Adrenal gland (tissue), 12 donors: ENCODE measurements around the gene EYA4. TPM values are rescaled to one million over a fixed set of nuclear protein-coding genes. Genes with fewer than 3 reads are reported as not detected.
A peak's percentile ranks its signal among the peaks of the same experiment; 100 is the strongest.
"Not testable (repeated sequence)": the region's sequence is repeated elsewhere in the genome, so short reads cannot be mapped to it uniquely, and the experiment has no call there.

ENCODE experiments used
- DNase-seq, 7 donors: peaks; one replicate each; pipeline ENCODE4 v3.0.0-alpha.2; 2019 to 2020
- H3K27ac ChIP-seq, 5 donors: fragments of 200-600 bp; sonication (generic) in 4 of 5; 1 replicate in 3 of 5; 2 replicates in 2 of 5; pipeline versions ENCODE4 v1.5.1 to v1.8.0; 2016 to 2020; ENCODE audit warnings: mild to moderate bottlenecking in 1 of 5
- H3K27me3 ChIP-seq: fragments of 200-600 bp; 2 replicates; pipeline ENCODE4 v1.8.0; 2021
- H3K36me3 ChIP-seq, 2 donors: fragments of 200-600 bp; replicated peaks in 1 of 2; 1 replicate in 1 of 2; 2 replicates in 1 of 2; pipeline versions ENCODE4 v1.5.1 to v1.8.0; 2018 to 2022
- H3K4me1 ChIP-seq, 2 donors: fragments of 200-600 bp; replicated peaks in 1 of 2; 1 replicate in 1 of 2; 2 replicates in 1 of 2; pipeline versions ENCODE4 v1.5.1 to v1.8.0; 2018 to 2021
- H3K4me3 ChIP-seq, 4 donors: fragments of 200-600 bp; sonication (generic) in 3 of 4; one replicate each; pipeline ENCODE4 v1.5.1; 2016 to 2018
- H3K9me3 ChIP-seq, 3 donors: fragments of 200-600 bp; sonication (generic) in 1 of 3; replicated peaks in 1 of 3; 1 replicate in 2 of 3; 2 replicates in 1 of 3; pipeline versions ENCODE4 v1.5.1 to v1.8.0; 2016 to 2021
- POLR2A ChIP-seq, 2 donors: fragments of 450-650 bp; IDR thresholded peaks; one replicate each; pipeline ENCODE4 v1.6.1; 2017; ENCODE audit warnings: antibody characterized with exemption in 2 of 2, mild to moderate bottlenecking in 2 of 2, moderate library complexity in 1 of 2
- WGBS, 4 donors: extraction: QIAGEN DNeasy Blood & Tissue Kit in 2 of 4; methylation state at CpG; one replicate each; pipeline versions ENCODE4 v1.1.5 to v1.1.7; 2013 to 2017; 5-methylcytosine and 5-hydroxymethylcytosine counted together
- intact Hi-C, 2 donors: fragments of 100-400 bp; cut with DNase I; formaldehyde crosslinking; loops; one replicate each; pipeline versions ENCODE4 v1.14.1 to v1.15.0; 2022 to 2023
- polyA plus RNA-seq, 3 donors: library from polyadenylated mRNA; stranded (reverse); fragments of 200-250 nt in 2 of 3; fragments of 350-450 nt in 1 of 3; fragmentation: Illumina TruSeq in 1 of 3; extraction: RNeasy Lipid Tissue Mini Kit (QIAGEN cat#74804) in 1 of 3; gene quantifications; one replicate each; pipeline ENCODE4 v1.2.3, GENCODE V29; 2013 to 2014
- total RNA-seq, 9 donors: library from RNA; depleted of rRNA in 4 of 9; stranded (reverse); fragments of >200 nt in 4 of 9; fragments of 120-200 nt in 1 of 9; fragmentation: NEBNext Ultra II Directional in 1 of 9; extraction: Animal tissue kit (Norgen Biotek cat#: 25700) in 1 of 9; gene quantifications; one replicate each; pipeline versions ENCODE4 v1.1.0 to v1.2.4, GENCODE V29; 2013 to 2023
- TF ChIP-seq, protein P1 (sequence below), 6 experiments: fragments of 450-650 bp in 4 of 6; fragments of 200-600 bp in 2 of 6; sonication (generic) in 1 of 6; IDR thresholded peaks; 1 replicate in 5 of 6; 2 replicates in 1 of 6; pipeline versions ENCODE4 v1.5.1 to v1.8.0; 2016 to 2021; ENCODE audit warnings: antibody characterized with exemption in 6 of 6, mild to moderate bottlenecking in 2 of 6, moderate library complexity in 1 of 6
- donor health status: healthy with polysubstance abuse.
- donor health status: Bipolar disorder and iron deficiency.
- donor health status: DM: yes; HTN: yes; CAD: no.
- donor health status: DM: no; HTN: no; CAD: no.
- donor health status: DM: no; HTN: no; CAD: no.
- donor health status: DM: yes; HTN: yes; CAD: no.

The EYA4 gene
- total and polyA plus RNA-seq, 12 donors, result 0.17 to 6.3 (median 1.6) TPM

- intact Hi-C loops, result no loop called here
- 79 to 94% (median 84%) methylated on average over 2 of the region's 2 CpGs for WGBS, 4 donors
Observed at GRCh38 chr6:133550026-133550425, 308.9 kb downstream of the EYA4 start.

GRCh38 chr6:133551436-133551835 is 310.3 kb downstream of the EYA4 start:
- no peaks in the 10 kb centered on the region for H3K36me3 ChIP-seq
- WGBS, 4 donors, result 69 to 84% (median 82%) methylated on average over 3 of the region's 3 CpGs
- no peaks in the 10 kb centered on the region for H3K27me3 ChIP-seq
- no peak for DNase-seq
- TF ChIP-seq POLR2A (IDR thresholded peaks at IDR 0.05), result no peak
- TF ChIP-seq, protein P1, sequence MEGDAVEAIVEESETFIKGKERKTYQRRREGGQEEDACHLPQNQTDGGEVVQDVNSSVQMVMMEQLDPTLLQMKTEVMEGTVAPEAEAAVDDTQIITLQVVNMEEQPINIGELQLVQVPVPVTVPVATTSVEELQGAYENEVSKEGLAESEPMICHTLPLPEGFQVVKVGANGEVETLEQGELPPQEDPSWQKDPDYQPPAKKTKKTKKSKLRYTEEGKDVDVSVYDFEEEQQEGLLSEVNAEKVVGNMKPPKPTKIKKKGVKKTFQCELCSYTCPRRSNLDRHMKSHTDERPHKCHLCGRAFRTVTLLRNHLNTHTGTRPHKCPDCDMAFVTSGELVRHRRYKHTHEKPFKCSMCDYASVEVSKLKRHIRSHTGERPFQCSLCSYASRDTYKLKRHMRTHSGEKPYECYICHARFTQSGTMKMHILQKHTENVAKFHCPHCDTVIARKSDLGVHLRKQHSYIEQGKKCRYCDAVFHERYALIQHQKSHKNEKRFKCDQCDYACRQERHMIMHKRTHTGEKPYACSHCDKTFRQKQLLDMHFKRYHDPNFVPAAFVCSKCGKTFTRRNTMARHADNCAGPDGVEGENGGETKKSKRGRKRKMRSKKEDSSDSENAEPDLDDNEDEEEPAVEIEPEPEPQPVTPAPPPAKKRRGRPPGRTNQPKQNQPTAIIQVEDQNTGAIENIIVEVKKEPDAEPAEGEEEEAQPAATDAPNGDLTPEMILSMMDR (IDR thresholded peaks at IDR 0.05), result no peak
- no peak overlapping the region for H3K27ac ChIP-seq
- H3K4me1 ChIP-seq, result no peaks in the 10 kb centered on the region
- intact Hi-C loops, result no loop called here
- no peaks in the 10 kb centered on the region for H3K9me3 ChIP-seq
- no peak overlapping the region for H3K4me3 ChIP-seq

More at GRCh38 chr6:133550026-133550425, 308.9 kb downstream of the EYA4 start:
- Histone ChIP-seq H3K9me3 (no peaks in the 10 kb centered on the region), H3K4me1 (no peaks in the 10 kb centered on the region), H3K36me3 (no peaks in the 10 kb centered on the region), H3K27ac (no peak overlapping the region), H3K27me3 (no peaks in the 10 kb centered on the region), H3K4me3 (no peak overlapping the region)
- TF ChIP-seq, protein P1 (IDR thresholded peaks at IDR 0.05), result no peak
- no peak for TF ChIP-seq POLR2A (IDR thresholded peaks at IDR 0.05)
- no peak for DNase-seq

DNA sequence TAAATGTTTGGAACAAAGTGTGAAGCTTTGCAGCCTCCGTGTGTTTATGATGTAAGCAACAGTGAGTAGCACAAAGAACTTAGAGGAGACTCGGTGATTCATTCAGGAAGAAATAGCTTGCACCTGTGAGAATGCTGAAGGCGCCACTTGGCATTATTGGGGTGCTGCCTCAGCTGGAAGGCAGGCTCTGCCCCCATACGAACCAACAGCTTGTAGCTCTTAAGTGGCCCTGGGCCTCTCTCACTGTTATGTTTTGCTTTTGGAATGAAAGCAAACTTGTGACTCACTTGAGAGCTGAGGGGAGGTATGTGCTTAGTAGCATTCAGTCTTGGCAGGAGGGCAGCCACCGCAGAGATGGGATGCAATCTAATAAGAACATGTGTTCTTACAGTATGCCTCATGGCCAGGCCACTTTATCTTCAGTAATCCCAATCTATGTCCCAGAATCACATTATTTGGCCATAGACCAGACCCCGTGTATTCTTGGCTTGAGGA is 310.7 kb downstream of the EYA4 start:
- H3K4me3 ChIP-seq, result no peak overlapping the region
- no peaks in the 10 kb centered on the region for H3K27me3 ChIP-seq
- intact Hi-C loops, result no loop called here
- WGBS, 4 donors, result 57 to 65% (median 61%) methylated on average over 6 of the region's 6 CpGs
- no peaks in the 10 kb centered on the region for H3K9me3 ChIP-seq
- H3K36me3 ChIP-seq, result no peaks in the 10 kb centered on the region
- no peaks in the 10 kb centered on the region for H3K4me1 ChIP-seq
- TF ChIP-seq POLR2A (IDR thresholded peaks at IDR 0.05), result no peak
- TF ChIP-seq, protein P1 (IDR thresholded peaks at IDR 0.05), result no peak
- peak in 2 of 7 donors; percentile 9 to 25 for DNase-seq
- no peak overlapping the region for H3K27ac ChIP-seq

DNA sequence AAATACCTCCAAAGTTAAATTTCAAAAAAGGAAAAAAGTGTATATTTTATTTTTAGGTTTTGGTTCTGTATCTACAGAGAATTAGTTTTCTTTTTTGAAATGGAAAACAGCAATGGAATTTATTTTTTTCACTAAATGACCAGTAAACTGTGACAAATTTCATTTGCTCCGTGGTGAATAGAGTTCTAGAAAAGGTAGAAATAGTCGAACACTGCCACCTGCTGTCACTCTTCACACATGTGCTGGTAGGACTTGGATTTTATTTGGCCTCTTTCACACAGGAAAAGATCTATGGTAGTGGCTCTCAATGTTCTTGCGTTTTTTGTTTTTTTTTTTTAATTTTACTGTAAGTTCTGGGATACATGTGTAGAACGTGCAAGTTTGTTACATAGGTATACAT is 312.5 kb downstream of the EYA4 start:
- Histone ChIP-seq H3K4me1 (no peaks in the 10 kb centered on the region), H3K4me3 (no peak overlapping the region), H3K9me3 (no peaks in the 10 kb centered on the region), H3K27me3 (no peaks in the 10 kb centered on the region), H3K36me3 (no peaks in the 10 kb centered on the region), H3K27ac (no peak overlapping the region)
- no peak for TF ChIP-seq POLR2A (IDR thresholded peaks at IDR 0.05)
- TF ChIP-seq, protein P1 (IDR thresholded peaks at IDR 0.05), result peak; percentile 29 to 60 (median 54)
- 7 to 11% (median 8%) methylated on average over 4 of the region's 4 CpGs for WGBS, 4 donors
- intact Hi-C loops, result no loop called here
- DNase-seq, result peak in 6 of 7 donors; percentile 25 to 63 (median 41)

DNA sequence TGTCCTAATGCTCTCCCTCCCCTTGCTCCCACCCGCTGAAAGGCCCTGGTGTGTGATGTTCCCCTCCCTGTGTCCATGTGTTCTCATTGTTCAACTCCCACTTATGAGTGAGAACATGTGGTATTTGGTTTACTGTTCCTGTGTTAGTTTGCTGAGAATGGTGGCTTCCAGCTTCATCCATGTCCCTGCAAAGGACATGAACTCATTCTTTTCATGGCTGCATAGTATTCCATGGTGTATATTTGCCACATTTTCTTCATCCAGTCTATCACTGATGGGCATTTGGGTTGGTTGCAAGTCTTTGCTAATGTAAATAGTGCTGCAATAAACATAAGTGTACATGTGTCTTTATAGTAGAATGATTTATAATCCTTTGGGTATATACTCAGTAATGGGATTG is 313.0 kb downstream of the EYA4 start:
- H3K36me3 ChIP-seq, H3K4me1 ChIP-seq, H3K4me3 ChIP-seq, DNase-seq, intact Hi-C loops, H3K27ac ChIP-seq, H3K27me3 ChIP-seq, H3K9me3 ChIP-seq: not testable (repeated sequence)
- WGBS, 4 donors, result 76 to 95% (median 81%) methylated on average over 1 of the region's 1 CpG
